Activated T-helper 2 cell treated with anti-CD3 and anti-CD28 coated beads, Interferon-gamma antibody, Interleukin-2, Interleukin-4, amounts not matched to agents 10 μg/mL and 5 μg/mL and 100 μg/mL, durations not matched to agents 14 hours and 24 hours and 36 hours (primary cell): Measurements from ENCODE around the gene PPP2R2C. TPM values are rescaled to one million over a fixed set of nuclear protein-coding genes. Genes with fewer than 3 reads are reported as not detected.

Experiments used
- DNase-seq: peaks from one replicate; pipeline ENCODE4 v3.0.0; 2021; ENCODE audit warnings: low spot score
- H3K27ac Mint-ChIP-seq: one replicate; pipeline ENCODE4 v1.8.0; 2021; ENCODE audit warnings: mixed read lengths
- H3K27me3 Mint-ChIP-seq: one replicate; pipeline ENCODE4 v1.8.0; 2021; ENCODE audit warnings: low read depth, mixed read lengths
- H3K36me3 Mint-ChIP-seq: one replicate; pipeline ENCODE4 v1.8.0; 2021; ENCODE audit warnings: low read depth, mixed read lengths
- H3K4me1 Mint-ChIP-seq: one replicate; pipeline ENCODE4 v1.8.0; 2021; ENCODE audit warnings: low read depth, mixed read lengths
- H3K4me3 Mint-ChIP-seq: one replicate; pipeline ENCODE4 v1.8.0; 2021; ENCODE audit warnings: low read depth, mild to moderate bottlenecking, moderate library complexity, mixed read lengths
- H3K9me3 Mint-ChIP-seq: one replicate; pipeline ENCODE4 v1.8.0; 2021; ENCODE audit warnings: mixed read lengths
- intact Hi-C: fragments of 100-400 bp; cut with micrococcal nuclease; formaldehyde crosslinking; loops from one replicate; pipeline ENCODE4 v1.15.1; 2023
- total RNA-seq: library from RNA; stranded (reverse); gene quantifications from 2 replicates; pipeline ENCODE4 v1.2.3, GENCODE V29; 2022

PPP2R2C gene
- total RNA-seq, 1 donor from 2014 or later, result not detected

DNA sequence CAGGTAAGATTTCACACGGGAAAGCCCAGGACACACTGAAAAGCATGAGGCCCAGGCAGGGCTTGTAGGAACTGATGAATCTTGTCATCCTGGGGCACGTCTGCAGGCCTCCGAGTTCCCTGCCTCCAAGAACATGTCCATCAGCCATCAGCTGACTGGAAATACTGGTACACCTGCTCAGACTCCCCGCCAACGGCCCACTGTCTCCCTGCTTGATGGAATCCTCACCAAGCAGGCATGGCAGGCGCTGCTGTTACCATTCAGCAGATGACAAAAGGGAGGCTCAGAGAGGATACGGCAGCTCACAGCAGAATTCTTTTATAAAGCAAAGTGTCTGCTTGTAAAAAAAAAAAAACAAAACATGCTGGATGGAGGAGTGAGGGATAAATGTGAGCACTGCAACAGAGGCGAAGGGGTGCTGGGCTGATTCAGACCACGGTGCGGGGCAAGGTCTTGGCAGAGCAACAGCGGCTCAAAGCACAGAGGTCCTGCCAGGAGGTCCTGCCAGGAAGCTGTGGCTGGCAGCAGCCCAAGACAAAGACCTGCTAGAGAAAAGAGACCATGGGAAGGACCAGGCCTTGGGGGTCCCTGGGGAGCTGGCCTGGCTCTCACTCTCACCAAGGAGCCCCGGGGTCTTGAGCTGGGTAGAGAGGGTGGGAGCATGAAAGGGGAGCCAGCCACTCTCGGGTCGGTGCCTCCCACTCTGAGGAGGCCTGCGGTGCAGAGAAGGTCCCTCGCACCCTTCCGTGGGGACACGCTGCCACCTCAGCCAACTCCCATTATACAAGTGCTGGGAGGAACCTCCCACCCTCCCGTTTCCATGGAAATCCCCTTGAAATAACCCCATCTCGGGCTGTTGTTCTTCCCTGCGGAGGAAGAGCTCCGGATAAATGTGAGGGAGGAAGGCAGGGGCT lies 25.6 kb downstream of the PPP2R2C start:
- no peak for DNase-seq
- no peaks in the 10 kb centered on the region for H3K4me1 Mint-ChIP-seq
- no peak overlapping the region for H3K4me3 Mint-ChIP-seq
- no peak overlapping the region for H3K27ac Mint-ChIP-seq
- H3K9me3 Mint-ChIP-seq, result no peaks in the 10 kb centered on the region
- intact Hi-C loops, result no loop called here
- H3K27me3 Mint-ChIP-seq, result peaks cover 2% of the 10 kb centered on the region
- no peaks in the 10 kb centered on the region for H3K36me3 Mint-ChIP-seq

DNA sequence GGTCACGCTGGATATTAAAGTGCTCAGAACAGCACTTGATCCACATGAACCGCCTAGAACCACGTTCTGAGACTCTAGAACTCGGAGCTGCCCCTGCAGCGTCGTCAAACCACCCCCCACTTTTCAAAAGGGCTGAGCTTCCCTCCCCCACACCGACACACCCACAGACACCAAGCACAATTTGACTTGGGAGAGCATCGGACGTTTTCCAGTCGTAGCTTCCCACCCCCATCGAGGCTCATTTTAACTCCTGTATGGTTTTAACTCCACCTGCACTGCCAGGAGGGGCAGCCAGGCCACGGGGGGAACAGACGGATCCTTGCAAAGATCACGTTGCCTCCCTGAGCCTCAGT lies 26.3 kb downstream of the PPP2R2C start:
- no peaks in the 10 kb centered on the region for H3K4me1 Mint-ChIP-seq
- intact Hi-C loops, result no loop called here
- no peak overlapping the region for H3K4me3 Mint-ChIP-seq
- DNase-seq, result no peak
- no peak overlapping the region for H3K27ac Mint-ChIP-seq
- peaks cover 2% of the 10 kb centered on the region for H3K27me3 Mint-ChIP-seq
- no peaks in the 10 kb centered on the region for H3K9me3 Mint-ChIP-seq
- H3K36me3 Mint-ChIP-seq, result no peaks in the 10 kb centered on the region

DNA sequence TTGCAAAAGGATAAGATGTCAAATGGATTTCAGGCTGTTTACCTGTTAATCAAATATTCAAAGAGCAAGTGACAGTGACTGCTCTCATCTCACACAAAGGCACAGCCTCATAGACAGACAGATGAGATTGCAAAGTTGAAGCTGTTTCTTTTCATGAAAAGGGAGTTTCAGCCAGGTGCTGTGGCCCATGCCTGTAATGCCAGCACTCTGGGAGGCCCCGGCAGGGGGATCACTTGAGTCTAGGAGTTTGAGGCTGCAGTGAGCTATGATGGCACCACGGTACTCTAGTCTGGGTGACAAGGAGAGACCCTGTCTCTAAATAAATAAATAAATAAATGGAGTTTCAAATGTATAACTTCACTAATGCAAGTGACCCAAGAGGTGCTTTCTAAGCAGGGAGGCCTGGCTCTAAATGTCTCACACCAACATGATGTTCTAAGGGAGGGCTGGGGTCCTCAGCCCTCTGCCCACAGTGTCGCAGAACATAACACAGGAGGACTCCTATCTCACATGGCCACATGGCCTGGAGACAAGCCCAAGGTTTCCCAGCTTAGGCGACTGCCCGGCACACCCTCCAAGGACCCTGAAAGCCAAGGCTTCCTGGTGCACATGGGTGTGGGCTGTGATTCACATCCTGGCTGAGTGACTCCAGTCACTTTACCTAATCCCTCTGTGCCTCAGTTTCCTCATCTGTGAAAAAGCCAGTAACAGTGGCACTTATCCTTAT lies 26.8 kb downstream of the PPP2R2C start:
- H3K36me3 Mint-ChIP-seq, result no peaks in the 10 kb centered on the region
- no peak overlapping the region for H3K27ac Mint-ChIP-seq
- H3K4me1 Mint-ChIP-seq, result no peaks in the 10 kb centered on the region
- no peak overlapping the region for H3K4me3 Mint-ChIP-seq
- H3K9me3 Mint-ChIP-seq, result no peaks in the 10 kb centered on the region
- no peak for DNase-seq
- intact Hi-C loops, result no loop called here
- H3K27me3 Mint-ChIP-seq, result peaks cover 2% of the 10 kb centered on the region

DNA sequence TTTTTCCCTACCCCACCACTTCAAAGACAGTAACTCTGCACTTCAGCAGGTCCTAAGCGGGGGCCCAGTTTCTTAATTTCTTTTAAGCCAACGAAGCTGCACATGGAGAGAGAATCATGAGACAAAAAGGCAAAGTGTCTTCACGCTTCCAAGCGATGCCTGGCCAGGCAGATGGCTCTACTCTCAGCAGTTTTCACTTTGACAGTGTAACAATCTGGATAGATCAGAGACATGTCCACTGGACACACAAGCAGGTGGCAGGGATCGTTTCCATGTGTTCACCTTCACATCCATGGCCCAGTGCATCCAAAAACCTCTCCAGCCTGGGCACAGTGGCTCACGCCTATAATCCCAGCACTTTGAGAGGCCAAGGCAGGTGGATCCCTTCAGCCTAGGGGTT lies 27.8 kb downstream of the PPP2R2C start:
- Mint-ChIP-seq H3K4me1 (no peaks in the 10 kb centered on the region), H3K36me3 (no peaks in the 10 kb centered on the region), H3K9me3 (no peaks in the 10 kb centered on the region), H3K27me3 (peaks cover 2% of the 10 kb centered on the region), H3K4me3 (no peak overlapping the region), H3K27ac (no peak overlapping the region)
- intact Hi-C loops, result no loop called here
- no peak for DNase-seq

DNA sequence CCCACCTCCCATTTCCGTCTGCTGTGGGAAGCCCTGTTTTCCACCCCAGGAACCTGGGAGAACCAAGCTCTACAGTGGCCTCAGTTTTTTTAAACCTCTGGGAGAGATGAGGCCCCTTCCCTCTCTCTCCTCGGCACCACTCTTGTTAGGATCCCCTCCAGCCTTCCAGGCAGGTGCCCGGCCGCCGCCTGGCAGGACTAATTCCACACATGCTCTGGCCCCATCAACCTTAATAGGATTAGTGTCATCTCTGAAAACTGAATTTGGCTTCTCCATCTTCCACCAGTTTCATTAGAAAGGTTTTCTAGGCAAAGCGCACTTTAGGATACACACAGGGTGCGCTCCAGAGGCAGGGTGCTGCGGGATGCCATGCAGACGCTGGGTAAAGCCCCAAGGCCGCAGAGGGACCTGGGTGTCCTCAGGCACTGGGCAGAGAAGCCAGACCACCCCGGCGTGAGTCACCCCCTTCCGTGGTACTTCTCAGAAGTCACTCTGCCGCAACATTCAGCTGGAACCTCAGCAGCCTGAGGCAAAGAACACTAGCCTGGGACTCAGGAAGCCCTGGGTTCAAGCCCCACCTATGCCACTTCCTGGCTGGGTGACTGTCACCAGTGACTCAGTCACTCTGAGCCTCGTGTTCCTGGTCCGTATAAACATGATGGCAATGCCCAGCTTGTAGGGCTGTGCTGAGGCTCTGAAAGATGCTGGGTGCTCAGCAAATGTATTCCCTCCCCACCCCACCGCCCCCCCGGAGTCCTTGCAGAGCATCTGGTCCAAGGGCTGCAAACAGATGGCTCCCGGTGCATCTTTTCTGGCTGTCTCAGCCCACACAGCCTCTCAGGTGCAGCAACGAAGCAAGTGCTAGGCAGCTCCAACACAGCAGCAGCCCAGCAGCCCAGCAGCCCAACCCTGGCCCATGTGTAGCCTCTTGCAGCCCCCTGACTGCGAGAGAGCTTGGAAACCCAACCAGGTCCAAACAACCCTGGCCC lies 29.1 kb downstream of the PPP2R2C start:
- peaks cover 2% of the 10 kb centered on the region for H3K27me3 Mint-ChIP-seq
- no peak for DNase-seq
- H3K4me1 Mint-ChIP-seq, result no peaks in the 10 kb centered on the region
- H3K27ac Mint-ChIP-seq, result no peak overlapping the region
- no peaks in the 10 kb centered on the region for H3K36me3 Mint-ChIP-seq
- no peak overlapping the region for H3K4me3 Mint-ChIP-seq
- intact Hi-C loops, result no loop called here
- H3K9me3 Mint-ChIP-seq, result no peaks in the 10 kb centered on the region

DNA sequence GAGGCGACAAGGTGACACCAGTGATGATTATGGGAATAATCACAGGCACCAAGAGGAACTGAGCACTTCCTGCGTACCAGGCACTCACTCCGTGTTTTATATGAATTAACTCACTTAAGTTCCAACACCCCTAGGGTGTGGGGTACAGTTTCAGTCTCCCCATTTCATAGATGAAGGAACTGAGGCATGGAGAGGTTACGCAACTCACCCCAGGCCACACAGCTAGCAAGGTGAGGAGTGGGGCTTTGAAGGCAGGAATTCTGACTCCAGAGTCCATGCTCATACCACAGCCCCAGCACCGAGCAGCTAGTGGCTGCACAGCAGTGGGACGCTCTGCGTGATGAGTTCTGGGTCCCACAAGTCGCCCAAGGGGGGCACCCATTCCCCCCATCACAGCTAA lies 29.9 kb downstream of the PPP2R2C start:
- H3K9me3 Mint-ChIP-seq, result no peaks in the 10 kb centered on the region
- no peak overlapping the region for H3K27ac Mint-ChIP-seq
- no peak overlapping the region for H3K4me3 Mint-ChIP-seq
- no peaks in the 10 kb centered on the region for H3K4me1 Mint-ChIP-seq
- intact Hi-C loops, result no loop called here
- H3K27me3 Mint-ChIP-seq, result peaks cover under 1% of the 10 kb centered on the region
- DNase-seq, result no peak
- no peaks in the 10 kb centered on the region for H3K36me3 Mint-ChIP-seq

DNA sequence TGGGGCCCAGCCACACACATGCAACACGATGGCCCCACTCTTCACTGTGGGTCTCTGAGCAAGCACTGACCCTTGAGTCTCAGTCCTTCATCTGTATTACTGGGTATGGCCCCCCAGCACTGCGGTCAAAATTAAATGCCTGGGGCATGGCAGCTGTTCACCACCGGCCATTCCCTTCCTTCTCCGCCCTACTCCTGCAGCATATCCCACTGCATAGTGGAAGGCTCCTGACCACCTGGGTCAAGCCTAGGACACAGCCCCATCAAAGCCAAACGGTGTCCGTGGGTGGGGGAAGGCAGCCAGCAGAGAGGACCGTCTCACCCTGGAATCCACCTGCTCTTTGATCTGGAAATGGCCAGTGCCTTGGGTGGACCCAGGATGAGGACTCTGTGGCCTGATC lies 30.7 kb downstream of the PPP2R2C start:
- H3K4me1 Mint-ChIP-seq, result no peaks in the 10 kb centered on the region

DNA sequence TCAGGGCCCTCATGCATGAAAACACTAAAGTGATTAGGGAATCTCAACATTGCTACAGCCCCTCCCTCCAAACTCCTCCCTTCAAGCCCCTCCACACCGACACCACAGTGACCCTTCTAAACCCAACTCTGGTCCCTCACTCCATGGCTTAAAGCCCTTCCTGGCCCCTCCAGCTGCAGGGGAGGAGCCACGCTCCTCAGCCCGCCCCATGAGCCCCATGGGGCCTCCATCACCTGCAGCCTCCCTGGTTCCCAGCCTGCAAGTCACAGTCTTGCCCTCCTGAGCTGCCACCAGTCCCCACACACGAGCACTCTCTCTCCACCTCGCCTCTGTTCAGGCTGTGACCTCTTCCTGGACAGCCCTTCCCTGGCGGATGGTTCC lies 31.2 kb downstream of the PPP2R2C start:
- Mint-ChIP-seq H3K4me1 (no peaks in the 10 kb centered on the region), H3K27ac (no peak overlapping the region), H3K4me3 (no peak overlapping the region), H3K9me3 (no peaks in the 10 kb centered on the region), H3K27me3 (no peaks in the 10 kb centered on the region), H3K36me3 (no peaks in the 10 kb centered on the region)
- intact Hi-C loops, result no loop called here
- no peak for DNase-seq

More for the DNA sequence above, 30.7 kb downstream of the PPP2R2C start:
- no peak overlapping the region for H3K4me3 Mint-ChIP-seq
- no peaks in the 10 kb centered on the region for H3K27me3 Mint-ChIP-seq
- no peak for DNase-seq
- intact Hi-C loops, result no loop called here
- H3K9me3 Mint-ChIP-seq, result no peaks in the 10 kb centered on the region
- no peak overlapping the region for H3K27ac Mint-ChIP-seq
- no peaks in the 10 kb centered on the region for H3K36me3 Mint-ChIP-seq

DNA sequence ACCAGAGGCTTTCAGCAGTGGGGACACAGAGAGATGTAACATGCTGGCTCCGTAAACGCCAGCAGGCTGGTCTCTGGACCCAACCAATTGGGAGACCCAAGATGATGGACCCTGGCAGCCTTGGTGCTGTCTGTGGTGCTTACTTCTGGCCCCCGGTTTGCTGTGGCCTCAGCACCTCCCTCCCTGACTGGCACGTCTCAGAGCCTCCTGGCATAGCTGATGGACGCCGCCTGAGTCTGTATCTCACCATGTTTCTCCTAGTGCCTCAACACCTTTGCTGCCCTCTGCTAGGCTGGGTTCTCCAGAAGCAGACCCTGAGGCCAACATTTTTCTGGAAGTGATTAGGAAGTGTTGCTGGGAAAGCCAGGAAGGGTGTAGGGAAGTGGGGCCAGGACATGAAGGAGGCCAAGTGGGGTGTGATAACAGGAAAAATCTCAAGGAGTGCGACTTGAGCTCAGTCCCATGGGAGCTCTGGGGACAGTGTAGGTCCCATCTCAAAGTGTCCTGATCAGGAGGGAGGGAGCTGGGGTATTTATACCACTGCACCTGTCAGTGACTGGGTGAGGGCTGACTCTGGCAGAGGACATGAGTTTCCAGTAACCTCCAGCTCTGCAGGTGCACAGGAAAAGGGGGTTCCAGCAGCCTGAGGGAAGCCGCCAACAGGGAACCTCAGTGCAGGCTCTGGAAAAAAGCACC lies 31.8 kb downstream of the PPP2R2C start:
- no peaks in the 10 kb centered on the region for H3K27me3 Mint-ChIP-seq
- H3K4me1 Mint-ChIP-seq, result no peaks in the 10 kb centered on the region
- H3K36me3 Mint-ChIP-seq, result no peaks in the 10 kb centered on the region
- intact Hi-C loops, result no loop called here
- no peak overlapping the region for H3K27ac Mint-ChIP-seq
- H3K4me3 Mint-ChIP-seq, result no peak overlapping the region
- no peak for DNase-seq
- H3K9me3 Mint-ChIP-seq, result no peaks in the 10 kb centered on the region

DNA sequence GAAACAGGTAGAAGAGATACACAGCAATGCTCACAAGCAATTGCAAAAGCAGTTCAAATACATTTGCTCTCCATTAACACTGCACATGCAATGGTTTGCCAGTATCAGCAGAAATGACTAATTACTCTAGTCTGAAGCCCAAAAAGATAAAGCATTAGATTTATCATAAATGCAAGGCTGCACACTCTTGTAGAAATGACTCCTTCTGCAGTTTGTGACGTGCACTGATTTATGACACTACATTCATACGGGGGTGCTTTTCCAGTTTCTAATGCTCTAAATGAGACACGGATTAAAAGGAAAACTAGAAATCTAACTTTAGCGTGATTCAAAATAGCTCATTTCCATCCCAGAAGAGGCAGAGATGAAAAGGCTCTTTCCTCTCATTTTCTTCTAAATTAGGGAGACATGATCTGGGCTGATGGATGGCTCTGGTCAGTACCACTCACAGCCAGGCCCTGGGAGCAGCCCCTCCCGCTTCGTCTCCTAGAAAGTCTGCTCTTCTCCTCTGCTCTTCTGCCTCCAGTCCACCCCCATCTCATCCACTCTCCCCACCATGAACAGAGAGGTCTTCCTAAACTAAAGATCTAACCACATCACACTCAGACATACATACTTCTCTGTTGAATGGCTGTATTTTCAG lies 33.2 kb downstream of the PPP2R2C start:
- Mint-ChIP-seq H3K27me3 (no peaks in the 10 kb centered on the region), H3K27ac (no peak overlapping the region), H3K9me3 (peaks cover 6% of the 10 kb centered on the region), H3K4me3 (no peak overlapping the region), H3K36me3 (no peaks in the 10 kb centered on the region), H3K4me1 (no peaks in the 10 kb centered on the region)
- intact Hi-C loops, result no loop called here
- no peak for DNase-seq

DNA sequence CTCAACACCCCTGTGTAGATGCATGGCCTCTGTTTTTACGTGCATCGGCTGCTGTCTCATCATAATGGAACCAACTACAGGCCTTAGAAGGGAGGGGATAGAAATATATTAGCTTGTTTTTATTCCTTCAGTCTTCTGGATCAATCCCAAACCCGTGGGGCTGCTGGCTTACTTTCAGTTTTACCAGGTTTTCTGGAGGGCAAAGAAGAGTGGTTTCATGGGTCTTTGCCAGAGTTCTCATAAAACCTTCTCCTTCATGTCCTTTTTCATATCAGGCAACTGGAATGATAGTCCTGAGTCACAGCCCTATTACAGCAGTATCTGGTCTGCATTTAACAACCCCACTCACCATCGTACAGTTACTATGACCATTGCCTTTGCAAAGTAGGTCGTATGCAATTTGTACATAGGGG lies 34.6 kb downstream of the PPP2R2C start:
- intact Hi-C loops, result no loop called here
- DNase-seq, result no peak
- H3K9me3 Mint-ChIP-seq, result peaks cover 6% of the 10 kb centered on the region
- H3K27me3 Mint-ChIP-seq, result no peaks in the 10 kb centered on the region
- H3K4me1 Mint-ChIP-seq, result no peaks in the 10 kb centered on the region
- H3K36me3 Mint-ChIP-seq, result no peaks in the 10 kb centered on the region
- H3K4me3 Mint-ChIP-seq, result no peak overlapping the region
- no peak overlapping the region for H3K27ac Mint-ChIP-seq

DNA sequence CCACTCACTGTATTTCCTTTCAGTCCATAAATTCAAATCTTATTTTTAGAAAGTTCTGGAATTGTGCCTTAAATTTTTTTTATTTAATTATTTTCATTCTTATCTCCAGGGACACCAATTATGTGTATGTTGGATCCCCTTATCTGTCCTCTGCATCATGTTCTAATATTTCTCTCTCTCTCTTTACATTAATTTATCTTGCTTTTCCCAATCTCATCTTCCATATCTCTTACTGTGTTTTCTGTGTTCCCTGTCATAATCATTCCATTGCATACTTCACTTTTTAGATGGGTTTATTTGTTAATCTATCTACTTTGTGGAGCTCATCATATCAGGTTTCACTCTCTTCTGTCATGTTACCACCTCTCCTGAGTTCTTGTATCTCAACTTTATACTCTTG lies 37.4 kb downstream of the PPP2R2C start:
- H3K27me3 Mint-ChIP-seq, result no peaks in the 10 kb centered on the region
- intact Hi-C loops, result no loop called here
- no peaks in the 10 kb centered on the region for H3K36me3 Mint-ChIP-seq
- H3K27ac Mint-ChIP-seq, result no peak overlapping the region
- no peak overlapping the region for H3K4me3 Mint-ChIP-seq
- no peaks in the 10 kb centered on the region for H3K4me1 Mint-ChIP-seq
- DNase-seq, result no peak
- peaks cover 6% of the 10 kb centered on the region for H3K9me3 Mint-ChIP-seq
